ENCODE results near the gene C12orf76.

Gene C12orf76

GRCh38 chr12:110005319-110005973 is 42.9 kb downstream of the C12orf76 start:
- Histone ChIP-seq H3K27ac (ENCODE audit: low read depth, low read length) (no peak overlapping the region), H3K36me3 (ENCODE audit: control insufficient read depth, insufficient read depth, low read length) (no peaks in the 10 kb centered on the region), H3K4me3 (ENCODE audit: low read length) (no peak overlapping the region), H3K27me3 (ENCODE audit: control insufficient read depth, insufficient read depth, low read length) (no peaks in the 10 kb centered on the region), H3K9ac (ENCODE audit: low read length) (no peak overlapping the region), H3K4me1 (ENCODE audit: control insufficient read depth, insufficient read depth, low read length) (no peaks in the 10 kb centered on the region)

GRCh38 chr12:110004598-110004997 is 43.7 kb downstream of the C12orf76 start:
- Histone ChIP-seq H3K27ac (ENCODE audit: low read depth, low read length) (no peak overlapping the region), H3K4me1 (ENCODE audit: control insufficient read depth, insufficient read depth, low read length) (peaks cover 3% of the 10 kb centered on the region)

GRCh38 chr12:110002676-110003515 is 45.4 kb downstream of the C12orf76 start:
- no peak overlapping the region for H3K4me3 ChIP-seq (ENCODE audit: low read length)
- no peak overlapping the region for H3K9ac ChIP-seq (ENCODE audit: low read length)
- no peak overlapping the region for H3K27ac ChIP-seq (ENCODE audit: low read depth, low read length)
- no peaks in the 10 kb centered on the region for H3K36me3 ChIP-seq (ENCODE audit: control insufficient read depth, insufficient read depth, low read length)
- peaks cover 5% of the 10 kb centered on the region for H3K4me1 ChIP-seq (ENCODE audit: control insufficient read depth, insufficient read depth, low read length)
- no peaks in the 10 kb centered on the region for H3K27me3 ChIP-seq (ENCODE audit: control insufficient read depth, insufficient read depth, low read length)

More at GRCh38 chr12:110004598-110004997, 43.7 kb downstream of the C12orf76 start:
- H3K9ac ChIP-seq (ENCODE audit: low read length): no peak overlapping the region
- H3K36me3 ChIP-seq (ENCODE audit: control insufficient read depth, insufficient read depth, low read length): no peaks in the 10 kb centered on the region
- H3K4me3 ChIP-seq (ENCODE audit: low read length): no peak overlapping the region
- H3K27me3 ChIP-seq (ENCODE audit: control insufficient read depth, insufficient read depth, low read length): no peaks in the 10 kb centered on the region

GRCh38 chr12:110001596-110001995 is 46.7 kb downstream of the C12orf76 start:
- Histone ChIP-seq H3K4me3 (ENCODE audit: low read length) (no peak overlapping the region), H3K9ac (ENCODE audit: low read length) (no peak overlapping the region), H3K27ac (ENCODE audit: low read depth, low read length) (no peak overlapping the region), H3K36me3 (ENCODE audit: control insufficient read depth, insufficient read depth, low read length) (no peaks in the 10 kb centered on the region), H3K27me3 (ENCODE audit: control insufficient read depth, insufficient read depth, low read length) (no peaks in the 10 kb centered on the region), H3K4me1 (ENCODE audit: control insufficient read depth, insufficient read depth, low read length) (peaks cover 5% of the 10 kb centered on the region)

- Histone ChIP-seq H3K27me3 (ENCODE audit: control insufficient read depth, insufficient read depth, low read length) (no peaks in the 10 kb centered on the region), H3K4me3 (ENCODE audit: low read length) (peak overlapping the region; percentile 79), H3K36me3 (ENCODE audit: control insufficient read depth, insufficient read depth, low read length) (no peaks in the 10 kb centered on the region), H3K27ac (ENCODE audit: low read depth, low read length) (no peak overlapping the region), H3K9ac (ENCODE audit: low read length) (no peak overlapping the region), H3K4me1 (ENCODE audit: control insufficient read depth, insufficient read depth, low read length) (peaks cover 5% of the 10 kb centered on the region)
Observed at GRCh38 chr12:109999983-110000505, 48.3 kb downstream of the C12orf76 start.

GRCh38 chr12:109999649-109999971 is 48.7 kb downstream of the C12orf76 start:
- Histone ChIP-seq H3K4me3 (ENCODE audit: low read length) (peak overlapping the region; percentile 79), H3K27ac (ENCODE audit: low read depth, low read length) (no peak overlapping the region), H3K27me3 (ENCODE audit: control insufficient read depth, insufficient read depth, low read length) (no peaks in the 10 kb centered on the region), H3K9ac (ENCODE audit: low read length) (peak overlapping the region; percentile 45), H3K4me1 (ENCODE audit: control insufficient read depth, insufficient read depth, low read length) (peaks cover 5% of the 10 kb centered on the region), H3K36me3 (ENCODE audit: control insufficient read depth, insufficient read depth, low read length) (no peaks in the 10 kb centered on the region)

GRCh38 chr12:109998904-109999648 is 49.2 kb downstream of the C12orf76 start, which contains the start of gene ANKRD13A:
Gene ANKRD13A (plus strand): TSS chr12:109999430. CDS start chr12:109999689, 259 bp downstream.
- Histone ChIP-seq H3K27me3 (ENCODE audit: control insufficient read depth, insufficient read depth, low read length) (no peaks in the 10 kb centered on the region), H3K9ac (ENCODE audit: low read length) (peak within 1 kb of the TSS; percentile 45), H3K36me3 (ENCODE audit: control insufficient read depth, insufficient read depth, low read length) (no peaks in the 10 kb centered on the region), H3K4me1 (ENCODE audit: control insufficient read depth, insufficient read depth, low read length) (peaks cover 5% of the 10 kb centered on the region), H3K27ac (ENCODE audit: low read depth, low read length) (peak within 1 kb of the TSS; percentile 86), H3K4me3 (ENCODE audit: low read length) (peak within 1 kb of the TSS; percentile 79)

- H3K36me3 ChIP-seq (ENCODE audit: control insufficient read depth, insufficient read depth, low read length): no peaks in the 10 kb centered on the region
- peaks cover 5% of the 10 kb centered on the region for H3K4me1 ChIP-seq (ENCODE audit: control insufficient read depth, insufficient read depth, low read length)
- H3K27ac ChIP-seq (ENCODE audit: low read depth, low read length): peak overlapping the region; percentile 38
- H3K4me3 ChIP-seq (ENCODE audit: low read length): peak overlapping the region; percentile 79
- H3K9ac ChIP-seq (ENCODE audit: low read length): no peak overlapping the region
- H3K27me3 ChIP-seq (ENCODE audit: control insufficient read depth, insufficient read depth, low read length): no peaks in the 10 kb centered on the region
Observed at GRCh38 chr12:109998241-109998903, 50.0 kb downstream of the C12orf76 start.

- Histone ChIP-seq H3K36me3 (ENCODE audit: control insufficient read depth, insufficient read depth, low read length) (no peaks in the 10 kb centered on the region), H3K27me3 (ENCODE audit: control insufficient read depth, insufficient read depth, low read length) (no peaks in the 10 kb centered on the region), H3K27ac (ENCODE audit: low read depth, low read length) (no peak overlapping the region), H3K4me3 (ENCODE audit: low read length) (no peak overlapping the region), H3K4me1 (ENCODE audit: control insufficient read depth, insufficient read depth, low read length) (peaks cover 5% of the 10 kb centered on the region), H3K9ac (ENCODE audit: low read length) (no peak overlapping the region)
Observed at GRCh38 chr12:109997393-109997792, 50.9 kb downstream of the C12orf76 start.

- Histone ChIP-seq H3K4me3 (ENCODE audit: low read length) (peak overlapping the region; percentile 92), H3K27ac (ENCODE audit: low read depth, low read length) (no peak overlapping the region), H3K36me3 (ENCODE audit: control insufficient read depth, insufficient read depth, low read length) (peaks cover 3% of the 10 kb centered on the region), H3K27me3 (ENCODE audit: control insufficient read depth, insufficient read depth, low read length) (no peaks in the 10 kb centered on the region), H3K4me1 (ENCODE audit: control insufficient read depth, insufficient read depth, low read length) (peaks cover 5% of the 10 kb centered on the region), H3K9ac (ENCODE audit: low read length) (no peak overlapping the region)
Observed at GRCh38 chr12:109996483-109996853, 51.9 kb downstream of the C12orf76 start.

GRCh38 chr12:109995686-109996482 is 52.4 kb downstream of the C12orf76 start, which contains the start of gene GIT2:
Gene GIT2 (minus strand): TSS chr12:109996368. CDS start chr12:109996224, 144 bp downstream.
- H3K27ac ChIP-seq (ENCODE audit: low read depth, low read length): peak within 1 kb of the TSS; percentile 27
- no peaks in the 10 kb centered on the region for H3K27me3 ChIP-seq (ENCODE audit: control insufficient read depth, insufficient read depth, low read length)
- H3K9ac ChIP-seq (ENCODE audit: low read length): peak within 1 kb of the TSS; percentile 70
- H3K36me3 ChIP-seq (ENCODE audit: control insufficient read depth, insufficient read depth, low read length): peaks cover 3% of the 10 kb centered on the region
- H3K4me1 ChIP-seq (ENCODE audit: control insufficient read depth, insufficient read depth, low read length): peaks cover 5% of the 10 kb centered on the region
- peak within 1 kb of the TSS; percentile 92 for H3K4me3 ChIP-seq (ENCODE audit: low read length)

Data from rectal smooth muscle tissue (tissue), 1 donor.